ENCODE measurements around the gene PCDHGA5. TPM values are rescaled to one million over a fixed set of nuclear protein-coding genes. Genes with fewer than 3 reads are reported as not detected.
"Not testable (repeated sequence)": the region's sequence is repeated elsewhere in the genome, so short reads cannot be mapped to it uniquely, and the experiment has no call there.

Gene PCDHGA5
- total RNA-seq, 1 donor from 2014 or later = 4.9 TPM

DNA sequence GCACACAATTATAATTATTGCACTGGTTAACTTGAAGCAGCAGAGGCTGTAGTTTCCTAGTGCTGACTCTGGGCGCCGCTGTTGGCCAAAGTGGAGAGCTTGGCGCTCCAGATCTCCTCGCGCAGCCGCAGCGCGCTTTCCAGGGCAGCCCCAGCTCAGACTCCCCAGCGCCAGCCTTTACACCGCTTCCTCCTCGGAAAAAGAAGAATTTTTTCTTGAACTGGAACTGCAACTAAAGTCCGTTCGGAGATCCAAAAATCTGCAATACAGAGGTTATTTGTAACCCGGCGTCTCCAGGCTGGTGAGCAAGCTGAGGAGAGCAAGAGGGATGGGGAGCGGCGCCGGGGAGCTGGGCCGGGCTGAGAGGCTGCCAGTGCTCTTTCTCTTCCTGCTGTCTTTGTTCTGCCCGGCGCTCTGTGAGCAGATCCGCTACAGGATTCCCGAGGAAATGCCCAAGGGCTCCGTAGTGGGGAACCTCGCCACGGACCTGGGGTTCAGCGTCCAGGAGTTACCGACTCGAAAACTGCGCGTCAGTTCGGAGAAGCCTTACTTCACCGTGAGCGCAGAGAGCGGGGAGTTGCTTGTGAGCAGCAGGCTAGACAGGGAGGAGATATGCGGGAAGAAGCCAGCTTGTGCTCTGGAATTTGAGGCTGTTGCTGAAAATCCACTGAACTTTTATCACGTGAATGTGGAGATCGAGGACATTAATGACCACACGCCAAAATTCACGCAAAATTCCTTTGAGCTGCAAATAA lies 23.8 kb downstream of the PCDHGA5 start, which contains the start of gene PCDHGB4:
TSS of gene PCDHGB4 (plus strand) at position 142 of the 755 bp plus-strand sequence. CDS start at position 329, 187 bp downstream.
- Histone ChIP-seq H3K4me1 (peaks cover 30% of the 10 kb centered on the region), H3K36me3 (peaks cover 33% of the 10 kb centered on the region), H3K9me3 (replicated peaks) (peaks cover 96% of the 10 kb centered on the region), H3K4me3 (peak within 1 kb of the TSS; percentile 55)
- DNase-seq = peak; percentile 42
- intact Hi-C loops (cut with micrococcal nuclease); H3K27me3 ChIP-seq (ENCODE audit: low read depth); H3K27ac ChIP-seq (replicated peaks): not testable (repeated sequence)
- TF ChIP-seq, protein P1, sequence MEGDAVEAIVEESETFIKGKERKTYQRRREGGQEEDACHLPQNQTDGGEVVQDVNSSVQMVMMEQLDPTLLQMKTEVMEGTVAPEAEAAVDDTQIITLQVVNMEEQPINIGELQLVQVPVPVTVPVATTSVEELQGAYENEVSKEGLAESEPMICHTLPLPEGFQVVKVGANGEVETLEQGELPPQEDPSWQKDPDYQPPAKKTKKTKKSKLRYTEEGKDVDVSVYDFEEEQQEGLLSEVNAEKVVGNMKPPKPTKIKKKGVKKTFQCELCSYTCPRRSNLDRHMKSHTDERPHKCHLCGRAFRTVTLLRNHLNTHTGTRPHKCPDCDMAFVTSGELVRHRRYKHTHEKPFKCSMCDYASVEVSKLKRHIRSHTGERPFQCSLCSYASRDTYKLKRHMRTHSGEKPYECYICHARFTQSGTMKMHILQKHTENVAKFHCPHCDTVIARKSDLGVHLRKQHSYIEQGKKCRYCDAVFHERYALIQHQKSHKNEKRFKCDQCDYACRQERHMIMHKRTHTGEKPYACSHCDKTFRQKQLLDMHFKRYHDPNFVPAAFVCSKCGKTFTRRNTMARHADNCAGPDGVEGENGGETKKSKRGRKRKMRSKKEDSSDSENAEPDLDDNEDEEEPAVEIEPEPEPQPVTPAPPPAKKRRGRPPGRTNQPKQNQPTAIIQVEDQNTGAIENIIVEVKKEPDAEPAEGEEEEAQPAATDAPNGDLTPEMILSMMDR (IDR thresholded peaks at IDR 0.05; ENCODE audit: borderline replicate concordance) = peak; percentile 71

DNA sequence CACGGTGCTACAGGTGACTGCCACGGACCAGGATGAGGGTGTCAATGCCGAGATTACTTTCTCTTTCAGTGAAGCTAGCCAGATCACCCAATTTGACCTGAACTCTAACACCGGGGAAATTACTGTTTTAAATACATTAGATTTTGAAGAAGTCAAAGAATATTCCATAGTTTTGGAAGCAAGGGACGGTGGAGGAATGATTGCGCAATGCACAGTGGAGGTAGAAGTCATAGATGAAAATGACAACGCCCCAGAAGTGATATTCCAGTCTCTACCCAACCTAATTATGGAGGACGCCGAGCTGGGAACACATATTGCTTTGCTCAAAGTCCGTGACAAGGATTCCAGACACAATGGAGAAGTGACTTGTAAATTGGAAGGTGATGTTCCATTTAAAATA lies 24.7 kb downstream of the PCDHGA5 start:
- H3K4me1 ChIP-seq = peaks cover 29% of the 10 kb centered on the region
- no peak for DNase-seq
- peaks cover 96% of the 10 kb centered on the region for H3K9me3 ChIP-seq (replicated peaks)
- H3K4me3 ChIP-seq = no peak overlapping the region
- H3K27me3 ChIP-seq (ENCODE audit: low read depth) = no peaks in the 10 kb centered on the region
- H3K27ac ChIP-seq (replicated peaks) = no peak overlapping the region
- intact Hi-C loops (cut with micrococcal nuclease) = no loop called here
- peaks cover 38% of the 10 kb centered on the region for H3K36me3 ChIP-seq
- TF ChIP-seq, protein P1 (IDR thresholded peaks at IDR 0.05; ENCODE audit: borderline replicate concordance) = no peak

DNA sequence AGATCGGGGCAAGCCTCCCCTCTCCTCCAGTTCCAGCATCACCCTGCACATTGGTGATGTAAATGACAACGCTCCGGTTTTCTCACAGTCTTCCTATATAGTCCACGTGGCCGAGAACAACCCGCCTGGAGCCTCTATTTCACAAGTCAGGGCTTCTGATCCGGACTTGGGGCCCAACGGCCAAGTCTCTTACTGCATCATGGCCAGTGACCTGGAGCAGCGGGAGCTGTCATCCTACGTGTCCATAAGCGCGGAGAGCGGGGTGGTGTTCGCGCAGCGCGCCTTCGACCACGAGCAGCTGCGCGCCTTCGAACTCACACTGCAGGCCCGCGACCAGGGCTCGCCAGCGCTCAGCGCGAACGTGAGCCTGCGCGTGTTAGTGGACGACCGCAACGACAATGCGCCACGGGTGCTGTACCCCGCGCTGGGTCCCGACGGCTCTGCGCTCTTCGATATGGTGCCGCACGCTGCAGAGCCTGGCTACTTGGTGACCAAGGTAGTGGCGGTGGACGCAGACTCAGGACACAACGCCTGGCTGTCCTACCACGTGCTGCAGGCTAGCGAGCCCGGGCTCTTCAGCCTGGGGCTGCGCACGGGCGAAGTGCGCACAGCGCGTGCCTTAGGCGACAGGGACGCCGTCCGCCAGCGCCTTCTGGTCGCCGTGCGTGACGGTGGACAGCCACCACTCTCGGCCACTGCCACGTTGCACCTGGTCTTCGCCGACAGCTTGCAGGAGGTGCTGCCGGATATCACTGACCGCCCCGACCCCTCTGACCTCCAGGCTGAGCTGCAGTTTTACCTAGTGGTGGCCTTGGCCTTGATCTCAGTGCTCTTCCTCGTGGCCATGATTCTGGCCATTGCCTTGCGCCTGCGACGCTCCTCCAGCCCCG lies 25.4 kb downstream of the PCDHGA5 start:
- Histone ChIP-seq H3K36me3 (peaks cover 42% of the 10 kb centered on the region), H3K27me3 (ENCODE audit: low read depth) (no peaks in the 10 kb centered on the region), H3K4me3 (no peak overlapping the region), H3K4me1 (peaks cover 29% of the 10 kb centered on the region), H3K27ac (replicated peaks) (no peak overlapping the region), H3K9me3 (replicated peaks) (peaks cover 96% of the 10 kb centered on the region)
- intact Hi-C loops (cut with micrococcal nuclease) = no loop called here
- TF ChIP-seq, protein P1 (IDR thresholded peaks at IDR 0.05; ENCODE audit: borderline replicate concordance) = no peak
- no peak for DNase-seq

DNA sequence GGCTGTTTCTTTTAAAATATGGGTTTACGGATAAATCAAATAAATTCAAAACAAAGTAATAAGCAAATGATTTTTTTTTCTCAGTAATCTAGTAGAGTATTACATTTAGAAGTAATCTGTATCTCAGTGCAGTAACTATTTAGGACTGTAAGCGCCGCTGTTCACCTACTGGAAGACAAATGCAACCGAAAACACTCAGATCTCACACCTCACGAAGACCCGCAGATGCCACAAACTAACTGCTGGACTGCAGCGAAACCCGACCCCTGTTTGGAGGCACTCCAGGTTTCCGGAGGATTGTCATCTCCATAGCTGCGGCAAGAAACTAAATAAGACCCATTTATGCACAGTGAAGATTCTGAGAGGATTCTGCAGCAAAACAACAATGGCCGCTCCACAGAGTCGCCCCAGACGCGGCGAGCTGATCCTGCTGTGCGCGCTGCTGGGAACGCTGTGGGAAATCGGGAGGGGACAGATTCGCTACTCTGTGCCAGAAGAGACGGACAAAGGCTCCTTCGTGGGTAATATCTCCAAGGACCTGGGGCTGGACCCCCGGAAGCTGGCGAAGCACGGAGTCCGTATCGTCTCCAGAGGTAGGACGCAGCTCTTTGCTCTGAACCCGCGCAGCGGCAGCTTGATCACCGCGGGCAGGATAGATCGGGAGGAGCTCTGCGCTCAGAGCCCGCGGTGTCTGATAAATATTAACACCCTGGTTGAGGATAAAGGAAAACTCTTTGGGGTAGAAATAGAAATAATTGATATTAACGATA lies 28.7 kb downstream of the PCDHGA5 start, which contains the start of gene PCDHGA8:
TSS of gene PCDHGA8 (plus strand) at position 205 of the 770 bp plus-strand sequence. CDS start at position 386, 181 bp downstream.
- Histone ChIP-seq H3K36me3 (peaks cover 35% of the 10 kb centered on the region), H3K9me3 (replicated peaks) (peaks cover 93% of the 10 kb centered on the region), H3K4me1 (peaks cover 29% of the 10 kb centered on the region), H3K4me3 (no peak within 1 kb of the TSS), H3K27ac (replicated peaks) (no peak within 1 kb of the TSS), H3K27me3 (ENCODE audit: low read depth) (no peaks in the 10 kb centered on the region)
- no peak for DNase-seq
- TF ChIP-seq, protein P1 (IDR thresholded peaks at IDR 0.05; ENCODE audit: borderline replicate concordance) = peak; percentile 39
- intact Hi-C loops (cut with micrococcal nuclease) = no loop called here

DNA sequence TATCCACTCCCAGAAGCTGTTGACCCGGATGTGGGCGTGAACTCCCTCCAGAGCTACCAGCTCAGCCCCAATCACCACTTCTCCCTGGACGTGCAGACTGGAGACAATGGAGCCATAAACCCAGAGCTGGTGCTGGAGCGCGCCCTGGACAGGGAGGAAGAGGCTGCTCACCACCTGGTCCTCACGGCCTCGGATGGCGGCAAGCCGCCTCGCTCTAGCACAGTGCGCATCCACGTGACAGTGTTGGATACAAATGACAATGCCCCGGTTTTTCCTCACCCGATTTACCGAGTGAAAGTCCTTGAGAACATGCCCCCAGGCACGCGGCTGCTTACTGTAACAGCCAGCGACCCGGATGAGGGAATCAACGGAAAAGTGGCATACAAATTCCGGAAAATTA lies 29.3 kb downstream of the PCDHGA5 start:
- no peak for DNase-seq
- intact Hi-C loops (cut with micrococcal nuclease) = no loop called here
- H3K27me3 ChIP-seq (ENCODE audit: low read depth) = no peaks in the 10 kb centered on the region
- no peak overlapping the region for H3K4me3 ChIP-seq
- peaks cover 27% of the 10 kb centered on the region for H3K4me1 ChIP-seq
- no peak overlapping the region for H3K27ac ChIP-seq (replicated peaks)
- H3K36me3 ChIP-seq = peaks cover 35% of the 10 kb centered on the region
- TF ChIP-seq, protein P1 (IDR thresholded peaks at IDR 0.05; ENCODE audit: borderline replicate concordance) = no peak
- H3K9me3 ChIP-seq (replicated peaks) = peaks cover 94% of the 10 kb centered on the region

DNA sequence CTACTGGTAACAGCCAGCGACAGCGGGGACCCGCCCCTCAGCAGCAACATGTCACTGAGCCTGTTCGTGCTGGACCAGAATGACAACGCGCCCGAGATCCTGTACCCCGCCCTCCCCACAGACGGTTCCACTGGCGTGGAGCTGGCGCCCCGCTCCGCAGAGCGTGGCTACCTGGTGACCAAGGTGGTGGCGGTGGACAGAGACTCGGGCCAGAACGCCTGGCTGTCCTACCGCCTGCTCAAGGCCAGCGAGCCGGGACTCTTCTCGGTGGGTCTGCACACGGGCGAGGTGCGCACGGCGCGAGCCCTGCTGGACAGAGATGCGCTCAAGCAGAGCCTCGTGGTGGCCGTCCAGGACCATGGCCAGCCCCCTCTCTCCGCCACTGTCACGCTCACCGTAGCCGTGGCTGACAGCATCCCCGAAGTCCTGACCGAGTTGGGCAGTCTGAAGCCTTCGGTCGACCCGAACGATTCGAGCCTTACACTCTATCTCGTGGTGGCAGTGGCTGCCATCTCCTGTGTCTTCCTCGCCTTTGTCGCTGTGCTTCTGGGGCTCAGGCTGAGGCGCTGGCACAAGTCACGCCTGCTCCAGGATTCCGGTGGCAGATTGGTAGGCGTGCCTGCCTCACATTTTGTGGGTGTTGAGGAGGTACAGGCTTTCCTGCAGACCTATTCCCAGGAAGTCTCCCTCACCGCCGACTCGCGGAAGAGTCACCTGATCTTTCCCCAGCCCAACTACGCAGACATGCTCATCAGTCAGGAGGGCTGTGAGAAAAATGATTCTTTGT lies 30.6 kb downstream of the PCDHGA5 start:
- H3K9me3 ChIP-seq (replicated peaks) = peaks cover 93% of the 10 kb centered on the region
- DNase-seq; intact Hi-C loops (cut with micrococcal nuclease); H3K27ac ChIP-seq (replicated peaks); H3K4me3 ChIP-seq; H3K27me3 ChIP-seq (ENCODE audit: low read depth): not testable (repeated sequence)
- peaks cover 32% of the 10 kb centered on the region for H3K4me1 ChIP-seq
- peaks cover 30% of the 10 kb centered on the region for H3K36me3 ChIP-seq
